NCI-H2196 treated with DMSO at 0.1 percent for 48 hours (cell line): ENCODE results near the gene PCNX3.

Experiments used
- DNase-seq: peaks from one replicate; lab custom pipeline; 2025; ENCODE audit not compliant: unreplicated experiment; lab: John Stamatoyannopoulos, UW

The PCNX3 gene

GRCh38 chr11:65580031-65580692 lies 35.4 kb upstream of the PCNX3 start:
- no peak for DNase-seq

- no peak for DNase-seq
These were observed 34.8 kb upstream of the PCNX3 start for GRCh38 chr11:65580756-65581155.

- no peak for DNase-seq
These were observed 33.6 kb upstream of the PCNX3 start for GRCh38 chr11:65581928-65582327.

GRCh38 chr11:65583589-65583988 lies 32.0 kb upstream of the PCNX3 start:
- DNase-seq = no peak

GRCh38 chr11:65584106-65584505 lies 31.5 kb upstream of the PCNX3 start:
- DNase-seq = no peak

GRCh38 chr11:65584723-65585171 lies 30.8 kb upstream of the PCNX3 start:
- DNase-seq = no peak

- DNase-seq = no peak
These were observed 30.0 kb upstream of the PCNX3 start for GRCh38 chr11:65585396-65586246.

- DNase-seq = no peak
These were observed 29.3 kb upstream of the PCNX3 start for GRCh38 chr11:65586247-65586630.

GRCh38 chr11:65586676-65587075 lies 28.9 kb upstream of the PCNX3 start:
- DNase-seq = no peak

- peak; percentile 31 for DNase-seq
These were observed 27.1 kb upstream of the PCNX3 start for GRCh38 chr11:65588199-65589054.

GRCh38 chr11:65589444-65590239 lies 25.9 kb upstream of the PCNX3 start:
- DNase-seq = no peak

GRCh38 chr11:65590240-65590738 lies 25.3 kb upstream of the PCNX3 start:
- DNase-seq = peak; percentile 62

- no peak for DNase-seq
These were observed 23.4 kb upstream of the PCNX3 start for GRCh38 chr11:65591939-65592857.

- no peak for DNase-seq
These were observed 22.6 kb upstream of the PCNX3 start for GRCh38 chr11:65592858-65593517.

GRCh38 chr11:65593518-65594414 lies 21.8 kb upstream of the PCNX3 start:
- DNase-seq = no peak

- DNase-seq = no peak
These were observed 20.4 kb upstream of the PCNX3 start for GRCh38 chr11:65595131-65595530.

GRCh38 chr11:65595543-65596281 lies 19.9 kb upstream of the PCNX3 start, which contains the start of gene KCNK7:
Gene KCNK7 (minus strand): TSS chr11:65595800. CDS start chr11:65595772, 28 bp downstream.
- DNase-seq = no peak
